ENCODE results near the gene AK1. TPM values are rescaled to one million over a fixed set of nuclear protein-coding genes. Genes with fewer than 3 reads are reported as not detected.

The AK1 gene
- total and polyA plus RNA-seq, 9 of the 15 experiments (the other 6 are each of a cell fraction or from before 2014, with no cell fraction given) = 10.1 to 71.8 (median 39.0) TPM

DNA sequence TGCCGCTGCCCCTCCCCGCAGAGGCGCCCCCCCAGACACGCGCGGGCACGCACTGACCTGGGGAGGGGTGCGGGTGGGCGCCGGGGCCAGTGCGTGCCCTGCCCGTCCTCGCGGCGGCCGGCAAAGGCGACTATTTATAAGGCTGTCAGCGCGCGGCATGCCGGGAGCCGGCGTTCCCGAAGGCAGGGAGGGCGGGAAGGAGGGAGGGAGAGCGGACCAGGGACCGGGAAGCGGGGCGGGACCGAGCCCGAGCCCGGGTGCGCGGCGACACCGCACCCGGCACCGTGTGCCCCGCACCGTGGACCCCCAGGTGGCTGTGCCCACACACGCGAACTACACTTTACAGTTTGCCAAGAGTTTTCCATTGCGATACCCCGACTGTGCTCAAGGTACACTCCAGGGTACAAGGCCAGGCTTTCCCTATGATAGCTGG is at the start of gene AK1 (continued):
- TF ChIP-seq SP2 (IDR thresholded peaks at IDR 0.05; ENCODE audit: extremely low read depth, low read depth, low read length, poor library complexity, severe bottlenecking) (no peak), EP400 (IDR thresholded peaks at IDR 0.05) (no peak), VEZF1 (CRISPR knock-in tag; IDR thresholded peaks at IDR 0.05) (peak; percentile 63), CREB5 (CRISPR knock-in tag; IDR thresholded peaks at IDR 0.05) (no peak), BACH1 (tag; IDR thresholded peaks at IDR 0.05) (no peak), NELFE (IDR thresholded peaks at IDR 0.05; ENCODE audit: insufficient read depth, insufficient read length) (no peak), GATAD2A (IDR thresholded peaks at IDR 0.05) (no peak), MYC (IDR thresholded peaks at IDR 0.05; ENCODE audit: low read depth, low read length) (peak; percentile 25; the same call in 1 of the 2 replicates), MYC (CRISPR knock-in tag; IDR thresholded peaks at IDR 0.05; ENCODE audit: borderline replicate concordance, low read depth) (no peak), ATF1 (CRISPR knock-in tag; IDR thresholded peaks at IDR 0.05) (no peak), ATF1 (tag; IDR thresholded peaks at IDR 0.05) (no peak), ZNF586 (CRISPR knock-in tag; conservative IDR thresholded peaks at IDR 0.05) (no peak), MTA2 (IDR thresholded peaks at IDR 0.05; ENCODE audit: low read depth) (no peak), SRF (CRISPR knock-in tag; IDR thresholded peaks at IDR 0.05) (peak in 1 of 2 experiments; percentile 50; a peak in 1 of 4 replicates), ARID3B (CRISPR knock-in tag; IDR thresholded peaks at IDR 0.05; ENCODE audit: borderline replicate concordance) (no peak), TAF1 (IDR thresholded peaks at IDR 0.05; ENCODE audit: control insufficient read depth, extremely low read depth, insufficient read depth, low read length, severe bottlenecking) (peak; percentile 23), MEIS2 (IDR thresholded peaks at IDR 0.05; ENCODE audit: partially characterized antibody) (peak; percentile 37), HDAC1 (IDR thresholded peaks at IDR 0.05) (no peak; a peak in 1 of 4 replicates), TAF9B (IDR thresholded peaks at IDR 0.05; ENCODE audit: partially characterized antibody) (no peak), NONO (IDR thresholded peaks at IDR 0.05; ENCODE audit: low read depth in 2 of 2, low read length in 1 of 2) (peak in 1 of 2 experiments; percentile 44; a peak in 1 of 4 replicates), C11orf30 (IDR thresholded peaks at IDR 0.05; ENCODE audit: low read depth) (no peak)
- TF ChIP-seq, protein P1, sequence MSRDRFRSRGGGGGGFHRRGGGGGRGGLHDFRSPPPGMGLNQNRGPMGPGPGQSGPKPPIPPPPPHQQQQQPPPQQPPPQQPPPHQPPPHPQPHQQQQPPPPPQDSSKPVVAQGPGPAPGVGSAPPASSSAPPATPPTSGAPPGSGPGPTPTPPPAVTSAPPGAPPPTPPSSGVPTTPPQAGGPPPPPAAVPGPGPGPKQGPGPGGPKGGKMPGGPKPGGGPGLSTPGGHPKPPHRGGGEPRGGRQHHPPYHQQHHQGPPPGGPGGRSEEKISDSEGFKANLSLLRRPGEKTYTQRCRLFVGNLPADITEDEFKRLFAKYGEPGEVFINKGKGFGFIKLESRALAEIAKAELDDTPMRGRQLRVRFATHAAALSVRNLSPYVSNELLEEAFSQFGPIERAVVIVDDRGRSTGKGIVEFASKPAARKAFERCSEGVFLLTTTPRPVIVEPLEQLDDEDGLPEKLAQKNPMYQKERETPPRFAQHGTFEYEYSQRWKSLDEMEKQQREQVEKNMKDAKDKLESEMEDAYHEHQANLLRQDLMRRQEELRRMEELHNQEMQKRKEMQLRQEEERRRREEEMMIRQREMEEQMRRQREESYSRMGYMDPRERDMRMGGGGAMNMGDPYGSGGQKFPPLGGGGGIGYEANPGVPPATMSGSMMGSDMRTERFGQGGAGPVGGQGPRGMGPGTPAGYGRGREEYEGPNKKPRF (IDR thresholded peaks at IDR 0.05; ENCODE audit: low read depth, low read length) = no peak
